A549 (cell line): ENCODE measurements around the gene BANP. TPM values are rescaled to one million over a fixed set of nuclear protein-coding genes. Genes with fewer than 3 reads are reported as not detected.
A peak's percentile ranks its signal among the peaks of the same experiment; 100 is the strongest.

Experiments used
- ATAC-seq, 2 experiments: fragments of 200-7000 bp in 1 of 2; fragments of >200 bp in 1 of 2; cut with Nextera tagmentation in 1 of 2; cut with Tn5 transposase in 1 of 2; 3 replicates each; pipeline versions ENCODE4 v1.8.0 to v1.9.1; 2018 to 2020; ENCODE audit warnings: mild to moderate bottlenecking in 1 of 2, moderate library complexity in 1 of 2
- CTCF ChIA-PET: fragments of 300-600 bp; sonication (Branson Sonifier 250); formaldehyde crosslinking; extraction: SDS; loops from one replicate; lab custom pipeline; 2021; ENCODE audit warnings: antibody characterized with exemption, inconsistent platforms; lab: Yijun Ruan, JAX
- POLR2A ChIA-PET: fragments of 350-600 bp; formaldehyde crosslinking; extraction: SDS; loops from one replicate; lab custom pipeline; 2021; ENCODE audit warnings: antibody characterized with exemption, inconsistent platforms; lab: Yijun Ruan, JAX
- DNase-seq, 2 experiments: peaks; one replicate each; pipeline versions ENCODE4 v3.0.0 to v3.0.0-alpha.2; 2011 to 2016; ENCODE audit warnings: low read depth in 1 of 2, low spot score in 1 of 2
- FAIRE-seq: peaks from 2 replicates; lab custom pipeline; 2011; peaks lifted over from hg19 to GRCh38; lab: Jason Lieb, UNC
- H3K27ac ChIP-seq, 2 experiments: fragments of >200 bp; sonication (Bioruptor Twin); formaldehyde crosslinking; 3 replicates each; pipeline ENCODE4 v1.5.1; 2016 to 2017
- H3K4me1 ChIP-seq: fragments of >200 bp; sonication (Bioruptor Twin); formaldehyde crosslinking; 3 replicates; pipeline ENCODE4 v1.6.1; 2016
- H3K4me2 ChIP-seq: fragments of >200 bp; sonication (Bioruptor Twin); formaldehyde crosslinking; 3 replicates; pipeline ENCODE4 v1.6.1; 2016
- H3K4me3 ChIP-seq: fragments of >200 bp; sonication (Bioruptor Twin); formaldehyde crosslinking; 3 replicates; pipeline ENCODE4 v1.5.1; 2016
- H3K9me3 ChIP-seq: fragments of >200 bp; sonication (Bioruptor Twin); formaldehyde crosslinking; 3 replicates; pipeline ENCODE4 v1.6.1; 2016
- EHMT2 ChIP-seq: fragments of 200-600 bp; sonication (generic); IDR thresholded peaks from 2 replicates; pipeline ENCODE4 v1.6.1; 2016; ENCODE audit warnings: antibody characterized with exemption, low read depth, mild to moderate bottlenecking, moderate library complexity
- ESRRA ChIP-seq: fragments of 150-350 bp; IDR thresholded peaks from 2 replicates; pipeline ENCODE4 v1.6.1; 2014; ENCODE audit warnings: mild to moderate bottlenecking, low read length, borderline replicate concordance
- GATA3 ChIP-seq: IDR thresholded peaks from 2 replicates; pipeline ENCODE4 v1.6.1; 2012; ENCODE audit warnings: borderline replicate concordance
- HEYL ChIP-seq: fragments of 250-450 bp; sonication (Bioruptor Pico); IDR thresholded peaks from 2 replicates; pipeline ENCODE4 v1.8.0; 2021; ENCODE audit warnings: mild to moderate bottlenecking, moderate library complexity
- NR3C1 ChIP-seq: fragments of >200 bp; sonication (Bioruptor Twin); formaldehyde crosslinking; IDR thresholded peaks from 3 replicates; pipeline ENCODE4 v1.6.1; 2017
- PHF8 ChIP-seq: fragments of 200-600 bp; sonication (generic); IDR thresholded peaks from 2 replicates; pipeline ENCODE4 v1.6.1; 2016; ENCODE audit warnings: low read depth, mild to moderate bottlenecking, antibody characterized with exemption, moderate library complexity, borderline replicate concordance
- RAD21 ChIP-seq, 2 experiments: fragments of >200 bp in 1 of 2; sonication (Bioruptor Twin) in 1 of 2; formaldehyde crosslinking in 1 of 2; IDR thresholded peaks in 1 of 2; conservative IDR thresholded peaks in 1 of 2; 2 replicates in 1 of 2; 3 replicates in 1 of 2; pipeline ENCODE4 v1.6.1; 2012 to 2018; ENCODE audit warnings: inconsistent platforms in 1 of 2
- RARB ChIP-seq: fragments of 250-450 bp; sonication (Bioruptor Pico); IDR thresholded peaks from 2 replicates; pipeline ENCODE4 v1.8.0; 2021; ENCODE audit warnings: mild to moderate bottlenecking, moderate library complexity
- SMC3 ChIP-seq: fragments of >200 bp; sonication (Bioruptor Twin); formaldehyde crosslinking; IDR thresholded peaks from 3 replicates; pipeline ENCODE4 v1.6.1; 2018; ENCODE audit warnings: inconsistent platforms
- ZFP36 ChIP-seq: fragments of 450-650 bp; IDR thresholded peaks from 2 replicates; pipeline ENCODE4 v1.6.1; 2014; ENCODE audit warnings: borderline replicate concordance; ENCODE audit not compliant: partially characterized antibody
- ZNF302 ChIP-seq: fragments of 250-450 bp; sonication (Bioruptor Pico); IDR thresholded peaks from 2 replicates; pipeline ENCODE4 v1.9.0; 2021; ENCODE audit warnings: inconsistent platforms, mild to moderate bottlenecking, moderate library complexity
- WGBS: methylation state at CpG from one replicate; pipeline ENCODE4 v1.1.6; 2017; ENCODE audit errors: missing lambda C conversion rate; 5-methylcytosine and 5-hydroxymethylcytosine counted together
- polyA plus RNA-seq, 4 experiments: library from polyadenylated mRNA; depleted of rRNA in 3 of 4; stranded (reverse); fragments of >200 nt; fragmentation: RNase III in 1 of 4; extraction: RNeasy Plus Mini Kit Qiagen cat#74134 plus additional on column Dnase treatment in 1 of 4; gene quantifications; 2 replicates in 3 of 4; 3 replicates in 1 of 4; pipeline ENCODE4 v1.2.3, GENCODE V29; 2011 to 2017
- TF ChIP-seq, protein P1 (sequence below): fragments of >200 bp; sonication (Bioruptor Twin); formaldehyde crosslinking; IDR thresholded peaks from 2 replicates; pipeline ENCODE4 v1.6.1; 2016
- TF ChIP-seq, protein P2 (sequence below): fragments of 250-450 bp; sonication (Bioruptor Pico); IDR thresholded peaks from 2 replicates; pipeline ENCODE4 v1.5.0; 2020; ENCODE audit warnings: low read depth, mild to moderate bottlenecking, moderate library complexity
- TF ChIP-seq, protein P3 (sequence below): IDR thresholded peaks from 2 replicates; pipeline ENCODE4 v1.6.1; 2012
- TF ChIP-seq, protein P4 (sequence below): fragments of >200 bp; sonication (Bioruptor Twin); formaldehyde crosslinking; IDR thresholded peaks from 3 replicates; pipeline ENCODE4 v1.5.1; 2016
- TF ChIP-seq, protein P5 (sequence below): fragments of 250-450 bp; sonication (Bioruptor Pico); IDR thresholded peaks from 2 replicates; pipeline ENCODE4 v1.5.0; 2021; ENCODE audit warnings: mild to moderate bottlenecking, moderate library complexity, borderline replicate concordance
- TF ChIP-seq, protein P6 (sequence below): IDR thresholded peaks from 2 replicates; pipeline ENCODE4 v1.6.1; 2012; ENCODE audit warnings: low read depth, borderline replicate concordance
- TF ChIP-seq, protein P7 (sequence below): IDR thresholded peaks from 2 replicates; pipeline ENCODE4 v1.6.1; 2012
- TF ChIP-seq, protein P8 (sequence below): fragments of 200-600 bp; sonication (generic); IDR thresholded peaks from 2 replicates; pipeline ENCODE4 v1.6.1; 2016; ENCODE audit warnings: antibody characterized with exemption, mild to moderate bottlenecking, moderate library complexity

Gene BANP
- polyA plus RNA-seq, 2 of the 4 experiments (the other 2 are of a cell fraction) = 17.1 to 17.2 TPM

DNA sequence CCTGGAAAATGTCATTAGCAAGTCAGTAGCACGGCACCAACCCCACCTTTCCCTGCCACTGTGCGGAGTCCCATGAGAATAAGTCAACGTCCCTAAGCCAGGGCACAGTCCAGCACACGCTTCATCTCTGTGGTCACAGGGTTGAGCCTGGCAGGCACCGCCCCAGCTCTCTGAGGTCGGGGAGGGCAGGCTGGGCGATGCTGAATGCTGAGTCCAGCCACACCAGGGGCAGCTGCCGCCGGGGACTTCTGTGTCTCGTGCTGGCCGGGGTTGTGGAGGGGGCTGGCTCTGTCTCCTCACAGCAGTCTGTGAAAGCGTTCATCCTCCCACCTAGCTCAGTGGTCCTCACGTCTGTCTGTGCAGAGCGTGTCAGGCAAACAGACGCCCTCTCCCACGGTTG, 53.2 kb downstream of the BANP start:
- POLR2A ChIA-PET = no interaction called here
- CTCF ChIA-PET = interaction anchor here (0.9 kb wide), 1 partner anchor 13 kb away, joined by 4 read pairs; no protein-coding TSS in a partner anchor
- Histone ChIP-seq H3K9me3 (no peaks in the 10 kb centered on the region), H3K4me2 (no peak overlapping the region), H3K4me1 (no peaks in the 10 kb centered on the region), H3K4me3 (no peak overlapping the region), H3K27ac (no peak overlapping the region)
- WGBS = 93% methylated on average over 16 of the region's 16 CpGs
- FAIRE-seq (no peak), DNase-seq (no peak), ATAC-seq (no peak)
- TF ChIP-seq GATA3 = no peak
- TF ChIP-seq, protein P1, sequence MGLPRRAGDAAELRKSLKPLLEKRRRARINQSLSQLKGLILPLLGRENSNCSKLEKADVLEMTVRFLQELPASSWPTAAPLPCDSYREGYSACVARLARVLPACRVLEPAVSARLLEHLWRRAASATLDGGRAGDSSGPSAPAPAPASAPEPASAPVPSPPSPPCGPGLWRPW = no peak
- no peak for TF ChIP-seq RAD21 (conservative IDR thresholded peaks at IDR 0.05 in 1 of 2, IDR thresholded peaks at IDR 0.05 in 1 of 2)

DNA sequence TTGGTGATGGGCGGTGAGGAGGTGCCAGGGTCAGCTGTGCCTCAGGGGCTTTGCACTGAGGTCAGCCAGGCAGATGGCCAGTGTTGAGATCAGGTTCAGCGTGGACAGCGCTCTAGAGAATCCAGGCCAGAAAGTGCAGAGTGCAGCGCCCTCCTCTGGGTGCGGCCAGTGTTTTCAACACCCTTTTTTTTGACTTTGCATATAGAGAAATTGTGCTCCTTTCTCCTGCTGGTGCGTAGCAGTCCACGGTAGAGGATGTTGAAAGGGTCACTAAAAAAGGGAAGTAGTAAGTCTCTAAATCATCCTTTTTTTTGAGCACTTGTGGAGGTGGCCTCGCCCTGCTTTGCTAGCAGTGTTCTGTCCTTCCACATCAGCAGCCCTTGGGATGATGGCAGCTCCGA, 53.9 kb downstream of the BANP start:
- DNase-seq (no peak), FAIRE-seq (no peak), ATAC-seq (peak; percentile 39 to 53; a peak in 3 of 6 replicates)
- Histone ChIP-seq H3K4me2 (no peak overlapping the region), H3K27ac (no peak overlapping the region), H3K4me1 (no peaks in the 10 kb centered on the region), H3K4me3 (no peak overlapping the region)
- ChIA-PET POLR2A (no interaction called here), CTCF (interaction anchor here (0.7 kb wide), 1 partner anchor 9 kb away, joined by 3 read pairs; no protein-coding TSS in a partner anchor)
- WGBS = 95% methylated on average over 9 of the region's 9 CpGs
- TF ChIP-seq EHMT2 = no peak
- no peak for TF ChIP-seq PHF8
- TF ChIP-seq ZNF302 (CRISPR knock-in tag) = no peak
- peak in 1 of 2 experiments; percentile 11; a peak in 1 of 5 replicates for TF ChIP-seq RAD21 (conservative IDR thresholded peaks at IDR 0.05 in 1 of 2, IDR thresholded peaks at IDR 0.05 in 1 of 2)
- TF ChIP-seq, protein P2, sequence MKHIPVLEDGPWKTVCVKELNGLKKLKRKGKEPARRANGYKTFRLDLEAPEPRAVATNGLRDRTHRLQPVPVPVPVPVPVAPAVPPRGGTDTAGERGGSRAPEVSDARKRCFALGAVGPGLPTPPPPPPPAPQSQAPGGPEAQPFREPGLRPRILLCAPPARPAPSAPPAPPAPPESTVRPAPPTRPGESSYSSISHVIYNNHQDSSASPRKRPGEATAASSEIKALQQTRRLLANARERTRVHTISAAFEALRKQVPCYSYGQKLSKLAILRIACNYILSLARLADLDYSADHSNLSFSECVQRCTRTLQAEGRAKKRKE = no peak
- TF ChIP-seq, protein P3, sequence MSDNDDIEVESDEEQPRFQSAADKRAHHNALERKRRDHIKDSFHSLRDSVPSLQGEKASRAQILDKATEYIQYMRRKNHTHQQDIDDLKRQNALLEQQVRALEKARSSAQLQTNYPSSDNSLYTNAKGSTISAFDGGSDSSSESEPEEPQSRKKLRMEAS = no peak
- no peak for TF ChIP-seq RARB (CRISPR knock-in tag)
- no peak for TF ChIP-seq ZFP36
- TF ChIP-seq ESRRA = no peak
- TF ChIP-seq, protein P4, sequence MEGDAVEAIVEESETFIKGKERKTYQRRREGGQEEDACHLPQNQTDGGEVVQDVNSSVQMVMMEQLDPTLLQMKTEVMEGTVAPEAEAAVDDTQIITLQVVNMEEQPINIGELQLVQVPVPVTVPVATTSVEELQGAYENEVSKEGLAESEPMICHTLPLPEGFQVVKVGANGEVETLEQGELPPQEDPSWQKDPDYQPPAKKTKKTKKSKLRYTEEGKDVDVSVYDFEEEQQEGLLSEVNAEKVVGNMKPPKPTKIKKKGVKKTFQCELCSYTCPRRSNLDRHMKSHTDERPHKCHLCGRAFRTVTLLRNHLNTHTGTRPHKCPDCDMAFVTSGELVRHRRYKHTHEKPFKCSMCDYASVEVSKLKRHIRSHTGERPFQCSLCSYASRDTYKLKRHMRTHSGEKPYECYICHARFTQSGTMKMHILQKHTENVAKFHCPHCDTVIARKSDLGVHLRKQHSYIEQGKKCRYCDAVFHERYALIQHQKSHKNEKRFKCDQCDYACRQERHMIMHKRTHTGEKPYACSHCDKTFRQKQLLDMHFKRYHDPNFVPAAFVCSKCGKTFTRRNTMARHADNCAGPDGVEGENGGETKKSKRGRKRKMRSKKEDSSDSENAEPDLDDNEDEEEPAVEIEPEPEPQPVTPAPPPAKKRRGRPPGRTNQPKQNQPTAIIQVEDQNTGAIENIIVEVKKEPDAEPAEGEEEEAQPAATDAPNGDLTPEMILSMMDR = 0 out of 3 replicates have a peak, but pooled peaks have one; percentile 10
- no peak for TF ChIP-seq SMC3
- TF ChIP-seq, protein P1 = no peak
- TF ChIP-seq, protein P5, sequence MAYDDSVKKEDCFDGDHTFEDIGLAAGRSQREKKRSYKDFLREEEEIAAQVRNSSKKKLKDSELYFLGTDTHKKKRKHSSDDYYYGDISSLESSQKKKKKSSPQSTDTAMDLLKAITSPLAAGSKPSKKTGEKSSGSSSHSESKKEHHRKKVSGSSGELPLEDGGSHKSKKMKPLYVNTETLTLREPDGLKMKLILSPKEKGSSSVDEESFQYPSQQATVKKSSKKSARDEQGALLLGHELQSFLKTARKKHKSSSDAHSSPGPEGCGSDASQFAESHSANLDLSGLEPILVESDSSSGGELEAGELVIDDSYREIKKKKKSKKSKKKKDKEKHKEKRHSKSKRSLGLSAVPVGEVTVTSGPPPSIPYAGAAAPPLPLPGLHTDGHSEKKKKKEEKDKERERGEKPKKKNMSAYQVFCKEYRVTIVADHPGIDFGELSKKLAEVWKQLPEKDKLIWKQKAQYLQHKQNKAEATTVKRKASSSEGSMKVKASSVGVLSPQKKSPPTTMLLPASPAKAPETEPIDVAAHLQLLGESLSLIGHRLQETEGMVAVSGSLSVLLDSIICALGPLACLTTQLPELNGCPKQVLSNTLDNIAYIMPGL = no peak
- TF ChIP-seq, protein P6, sequence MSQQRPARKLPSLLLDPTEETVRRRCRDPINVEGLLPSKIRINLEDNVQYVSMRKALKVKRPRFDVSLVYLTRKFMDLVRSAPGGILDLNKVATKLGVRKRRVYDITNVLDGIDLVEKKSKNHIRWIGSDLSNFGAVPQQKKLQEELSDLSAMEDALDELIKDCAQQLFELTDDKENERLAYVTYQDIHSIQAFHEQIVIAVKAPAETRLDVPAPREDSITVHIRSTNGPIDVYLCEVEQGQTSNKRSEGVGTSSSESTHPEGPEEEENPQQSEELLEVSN = no peak
- TF ChIP-seq, protein P7, sequence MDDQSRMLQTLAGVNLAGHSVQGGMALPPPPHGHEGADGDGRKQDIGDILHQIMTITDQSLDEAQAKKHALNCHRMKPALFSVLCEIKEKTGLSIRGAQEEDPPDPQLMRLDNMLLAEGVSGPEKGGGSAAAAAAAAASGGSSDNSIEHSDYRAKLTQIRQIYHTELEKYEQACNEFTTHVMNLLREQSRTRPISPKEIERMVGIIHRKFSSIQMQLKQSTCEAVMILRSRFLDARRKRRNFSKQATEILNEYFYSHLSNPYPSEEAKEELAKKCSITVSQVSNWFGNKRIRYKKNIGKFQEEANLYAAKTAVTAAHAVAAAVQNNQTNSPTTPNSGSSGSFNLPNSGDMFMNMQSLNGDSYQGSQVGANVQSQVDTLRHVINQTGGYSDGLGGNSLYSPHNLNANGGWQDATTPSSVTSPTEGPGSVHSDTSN = no peak
- TF ChIP-seq, protein P8, sequence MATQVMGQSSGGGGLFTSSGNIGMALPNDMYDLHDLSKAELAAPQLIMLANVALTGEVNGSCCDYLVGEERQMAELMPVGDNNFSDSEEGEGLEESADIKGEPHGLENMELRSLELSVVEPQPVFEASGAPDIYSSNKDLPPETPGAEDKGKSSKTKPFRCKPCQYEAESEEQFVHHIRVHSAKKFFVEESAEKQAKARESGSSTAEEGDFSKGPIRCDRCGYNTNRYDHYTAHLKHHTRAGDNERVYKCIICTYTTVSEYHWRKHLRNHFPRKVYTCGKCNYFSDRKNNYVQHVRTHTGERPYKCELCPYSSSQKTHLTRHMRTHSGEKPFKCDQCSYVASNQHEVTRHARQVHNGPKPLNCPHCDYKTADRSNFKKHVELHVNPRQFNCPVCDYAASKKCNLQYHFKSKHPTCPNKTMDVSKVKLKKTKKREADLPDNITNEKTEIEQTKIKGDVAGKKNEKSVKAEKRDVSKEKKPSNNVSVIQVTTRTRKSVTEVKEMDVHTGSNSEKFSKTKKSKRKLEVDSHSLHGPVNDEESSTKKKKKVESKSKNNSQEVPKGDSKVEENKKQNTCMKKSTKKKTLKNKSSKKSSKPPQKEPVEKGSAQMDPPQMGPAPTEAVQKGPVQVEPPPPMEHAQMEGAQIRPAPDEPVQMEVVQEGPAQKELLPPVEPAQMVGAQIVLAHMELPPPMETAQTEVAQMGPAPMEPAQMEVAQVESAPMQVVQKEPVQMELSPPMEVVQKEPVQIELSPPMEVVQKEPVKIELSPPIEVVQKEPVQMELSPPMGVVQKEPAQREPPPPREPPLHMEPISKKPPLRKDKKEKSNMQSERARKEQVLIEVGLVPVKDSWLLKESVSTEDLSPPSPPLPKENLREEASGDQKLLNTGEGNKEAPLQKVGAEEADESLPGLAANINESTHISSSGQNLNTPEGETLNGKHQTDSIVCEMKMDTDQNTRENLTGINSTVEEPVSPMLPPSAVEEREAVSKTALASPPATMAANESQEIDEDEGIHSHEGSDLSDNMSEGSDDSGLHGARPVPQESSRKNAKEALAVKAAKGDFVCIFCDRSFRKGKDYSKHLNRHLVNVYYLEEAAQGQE = peak; percentile 61; the same call in 1 of the 2 replicates
- no peak for TF ChIP-seq HEYL (CRISPR knock-in tag)
- no peak for TF ChIP-seq NR3C1
- TF ChIP-seq, all 56 proteins: peak for 3
- no peaks in the 10 kb centered on the region for H3K9me3 ChIP-seq
